GM18868 (cell line): ENCODE data around the gene NCKAP5L.

ENCODE experiments used
- ATAC-seq: cut with Tn5 transposase; IDR thresholded peaks from one replicate; pipeline ENCODE4 v1.9.1; 2021; ENCODE audit warnings: mild to moderate bottlenecking, moderate library complexity; ENCODE audit not compliant: unreplicated experiment

The NCKAP5L gene

DNA sequence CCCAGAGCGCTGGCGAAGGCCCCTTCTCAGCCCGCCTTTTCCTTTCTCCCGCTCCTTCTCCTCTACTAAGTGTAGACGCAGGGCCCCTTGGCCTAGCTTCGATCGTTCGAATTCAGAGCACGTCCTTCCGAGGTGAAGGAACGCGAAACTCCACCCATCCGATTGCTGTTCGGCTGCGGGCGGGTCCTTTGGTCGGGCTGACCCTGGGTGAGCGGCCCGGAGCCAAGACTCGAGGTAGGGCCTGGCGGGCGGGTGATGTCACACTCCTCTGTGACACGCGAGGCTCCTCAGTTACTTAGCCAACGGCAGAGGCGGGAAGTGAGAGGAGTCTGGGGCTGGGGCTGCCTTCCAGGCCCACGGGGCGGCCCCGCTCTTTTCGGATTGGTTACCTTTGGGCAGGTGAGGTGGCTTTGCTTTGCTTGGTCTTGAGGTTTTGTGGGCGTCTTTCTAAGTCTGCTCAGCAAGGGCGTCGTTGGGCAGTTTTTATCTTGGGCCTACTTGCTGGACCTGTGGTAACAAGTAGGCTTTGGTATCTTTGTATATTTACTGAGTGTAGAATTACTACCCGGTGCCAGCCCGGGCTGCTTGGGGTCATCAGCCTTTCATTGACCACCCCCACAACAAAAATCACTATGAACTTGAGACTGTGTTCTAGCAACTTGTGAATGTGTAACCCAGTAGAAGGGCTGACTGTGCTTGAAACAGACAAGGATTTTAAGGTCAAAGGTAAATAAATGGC, 86.2 kb downstream of the NCKAP5L start:
- ATAC-seq = peak; percentile 60
